GM19240 (cell line): Measurements from ENCODE around the gene PRICKLE1.

ENCODE experiments used
- DNase-seq: peaks from one replicate; pipeline ENCODE4 v3.0.0; 2011; ENCODE audit warnings: low spot score; ENCODE audit not compliant: insufficient read length

The PRICKLE1 gene

DNA sequence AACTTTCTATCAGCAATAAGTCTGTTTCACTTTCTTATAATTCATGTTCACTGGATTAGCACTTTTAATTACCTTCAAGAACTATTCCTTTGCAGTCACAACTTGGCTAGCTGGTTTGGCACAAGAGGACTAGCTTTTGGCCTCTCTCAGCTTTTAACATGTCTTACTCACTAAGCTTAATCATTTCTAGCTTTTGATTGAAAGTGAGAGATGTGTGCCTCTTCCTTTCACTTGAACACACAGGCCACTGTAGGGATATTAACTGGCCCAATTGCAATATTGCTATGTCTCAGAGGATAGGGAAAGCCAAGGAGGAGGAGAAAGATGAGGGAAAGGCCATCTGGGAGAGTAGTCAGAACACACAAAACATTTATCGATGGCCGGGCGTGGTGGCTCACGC, 92.7 kb downstream of the PRICKLE1 start:
- DNase-seq, result no peak

DNA sequence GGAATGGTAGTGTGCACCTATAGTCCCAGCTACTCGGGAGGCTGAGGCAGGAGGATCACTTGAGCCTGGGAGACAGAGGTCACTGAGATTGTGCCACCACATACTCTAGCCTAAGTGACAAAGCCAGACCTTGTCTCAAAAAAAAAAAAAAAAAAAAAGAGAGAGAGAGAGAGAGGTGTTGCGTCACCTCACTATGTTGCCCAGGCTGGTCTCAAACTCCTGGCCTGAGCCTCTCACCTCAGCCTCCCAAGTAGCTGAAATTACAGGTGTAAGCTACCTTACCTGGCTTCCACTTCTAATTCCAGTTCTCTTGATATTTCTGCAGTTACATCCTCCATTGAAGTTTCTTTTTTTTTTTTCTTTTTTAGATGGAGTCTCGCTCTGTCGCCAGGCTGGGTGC, 94.3 kb downstream of the PRICKLE1 start:
- DNase-seq, result no peak

DNA sequence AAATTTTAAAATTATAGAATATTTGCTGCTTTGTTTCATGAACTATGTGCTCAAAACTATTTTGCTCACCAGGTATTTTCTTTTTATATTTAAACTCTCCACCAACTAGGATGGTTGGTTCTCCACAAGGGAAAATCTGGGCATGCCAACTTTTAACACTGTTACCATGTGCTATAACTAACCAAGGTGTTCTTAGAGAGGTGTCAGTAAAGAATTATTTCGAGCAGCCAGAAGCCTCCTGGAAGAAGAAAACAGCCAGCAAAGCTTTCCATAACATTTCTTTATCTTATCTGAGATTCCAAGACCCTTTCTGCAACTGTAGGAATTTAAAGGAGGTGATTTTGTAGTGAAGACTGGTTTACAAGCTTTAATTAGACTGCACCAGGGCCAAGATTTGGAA, 97.3 kb downstream of the PRICKLE1 start:
- DNase-seq, result no peak

DNA sequence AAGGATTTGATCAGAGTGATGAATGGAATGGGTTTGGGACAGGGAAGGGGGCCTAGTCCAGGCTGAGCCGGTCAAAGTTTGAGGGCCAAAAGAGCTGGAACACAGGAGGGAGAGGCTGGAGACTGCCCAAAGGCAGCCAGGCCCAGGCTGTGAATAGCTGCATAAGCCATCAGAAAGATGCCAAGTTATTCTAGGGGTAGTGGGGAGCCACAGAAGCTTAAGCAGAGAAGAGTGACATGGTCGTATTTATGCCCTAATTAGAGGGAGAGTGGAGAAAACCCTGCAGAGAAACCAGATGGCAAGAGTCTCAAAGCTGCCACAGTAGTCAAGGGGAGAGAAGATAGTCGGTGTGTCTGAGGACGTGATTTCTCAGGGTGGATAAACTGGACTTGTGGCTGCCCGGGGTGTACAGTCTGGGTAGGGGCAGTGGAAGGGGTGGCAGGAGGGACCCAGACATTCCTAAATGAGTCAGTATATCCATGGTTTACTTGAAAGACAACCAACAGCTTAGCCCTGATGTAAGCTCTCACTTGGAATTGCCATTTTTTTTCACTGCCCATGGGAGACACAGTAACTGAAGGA, 99.2 kb downstream of the PRICKLE1 start:
- no peak for DNase-seq

DNA sequence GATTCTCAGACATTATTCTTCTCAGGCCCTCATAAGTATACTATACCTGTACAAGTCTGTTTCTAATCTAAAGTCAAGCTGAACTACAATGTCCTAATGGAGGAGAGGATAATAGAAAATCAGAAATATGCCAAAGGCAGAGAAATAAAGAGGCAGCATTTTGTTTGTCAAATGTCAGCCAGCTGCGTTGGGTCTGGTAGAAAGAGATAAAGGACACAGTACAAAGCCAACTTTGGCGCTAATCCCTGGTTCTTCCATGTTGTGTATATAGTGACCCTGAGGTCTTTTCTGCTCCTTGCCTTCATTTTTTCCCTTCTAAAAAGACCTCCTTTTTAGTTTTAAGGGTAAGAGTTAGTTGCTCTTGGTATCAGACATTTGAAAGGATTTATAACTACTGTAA, 103.1 kb downstream of the PRICKLE1 start:
- DNase-seq, result no peak

DNA sequence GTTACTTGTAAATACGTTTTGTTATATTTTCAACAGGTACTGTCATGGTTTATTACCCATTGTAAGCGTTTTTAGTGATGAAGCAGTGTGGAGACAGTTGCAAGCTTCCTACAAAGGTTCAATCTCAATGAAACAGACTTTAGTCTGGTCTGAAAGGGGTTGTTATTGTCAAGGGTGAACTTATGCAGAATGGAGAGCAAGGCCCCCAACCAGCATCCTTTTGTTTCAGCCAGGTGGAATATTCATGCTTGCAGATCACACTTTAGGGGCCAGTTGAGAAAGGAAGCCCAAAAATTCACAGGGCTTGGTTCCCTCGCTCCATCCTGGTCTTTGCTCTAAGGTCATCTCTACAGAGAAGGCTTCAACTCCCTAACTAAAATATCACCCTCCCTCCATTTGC, 103.7 kb downstream of the PRICKLE1 start:
- no peak for DNase-seq

DNA sequence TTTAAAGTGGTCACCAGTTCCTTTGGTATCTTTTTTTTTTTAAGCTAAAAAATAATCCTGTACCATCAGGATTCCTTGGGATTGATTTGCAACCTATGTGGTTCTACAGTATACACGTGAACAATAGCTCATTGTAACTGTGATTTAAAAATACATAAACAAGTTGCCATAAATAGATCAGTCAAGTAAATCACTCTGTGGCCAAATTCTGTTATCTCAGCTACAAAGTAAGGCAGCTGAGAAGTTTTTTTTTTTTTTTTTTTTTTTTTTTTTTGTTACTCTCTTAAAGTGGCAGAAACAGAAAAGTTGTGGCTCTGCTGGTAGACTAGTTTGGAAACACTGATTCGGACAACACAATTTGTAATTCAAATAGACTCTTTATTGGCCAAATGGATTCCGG, 104.5 kb downstream of the PRICKLE1 start:
- no peak for DNase-seq

DNA sequence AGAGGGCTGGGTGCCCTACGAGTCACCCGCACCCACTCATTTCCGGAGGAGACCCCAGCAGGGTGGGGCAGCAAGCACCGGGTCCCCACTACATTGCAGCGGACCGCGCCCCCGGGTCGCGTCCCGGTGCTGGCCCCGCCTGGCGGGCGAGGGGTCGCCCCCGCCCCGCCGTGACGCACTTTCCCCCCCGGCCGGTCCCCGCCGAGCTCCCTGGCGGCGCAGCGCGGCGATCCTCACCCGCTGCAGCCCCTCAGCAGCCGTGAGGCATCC, 106.1 kb downstream of the PRICKLE1 start:
- DNase-seq, result no peak

DNA sequence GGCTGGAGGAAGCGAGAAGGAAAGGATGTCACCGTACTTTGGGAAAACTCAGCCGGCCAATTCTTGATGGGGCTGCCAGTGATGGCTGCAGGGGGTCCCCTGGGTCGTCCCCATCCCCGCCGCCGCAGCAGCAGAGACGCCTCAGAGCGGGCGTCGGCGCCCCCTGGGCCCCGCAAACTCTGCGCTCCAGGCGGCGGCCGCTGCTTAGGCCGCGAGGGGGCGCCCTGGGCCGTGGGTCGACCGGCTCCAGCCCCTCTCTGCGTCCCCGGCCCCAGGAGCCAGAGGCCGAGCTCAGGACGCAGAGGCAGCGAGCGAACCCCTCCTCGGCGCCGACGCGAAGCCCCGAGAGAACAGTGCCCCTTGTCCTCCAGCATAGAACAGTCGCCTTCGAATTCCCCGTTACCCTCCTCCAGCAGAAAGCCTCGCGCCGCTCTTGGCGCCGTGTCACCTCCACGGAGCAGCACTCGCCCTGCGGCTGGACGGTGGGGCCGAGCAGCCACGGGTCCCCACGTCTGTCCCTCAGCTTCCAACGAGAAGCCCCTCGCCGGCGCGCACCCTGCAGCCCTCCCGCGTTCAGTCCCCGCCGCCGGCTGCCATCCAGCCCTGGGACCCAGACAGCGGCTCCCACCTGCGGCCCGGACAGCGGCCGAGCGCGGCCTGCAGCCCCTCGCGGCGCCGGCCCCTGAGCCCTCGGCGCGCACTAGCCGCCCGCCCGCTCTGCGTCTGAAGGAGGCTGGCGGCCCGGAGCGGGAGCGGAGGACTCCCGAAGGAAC, 106.6 kb downstream of the PRICKLE1 start:
- DNase-seq, result peak; percentile 51

DNA sequence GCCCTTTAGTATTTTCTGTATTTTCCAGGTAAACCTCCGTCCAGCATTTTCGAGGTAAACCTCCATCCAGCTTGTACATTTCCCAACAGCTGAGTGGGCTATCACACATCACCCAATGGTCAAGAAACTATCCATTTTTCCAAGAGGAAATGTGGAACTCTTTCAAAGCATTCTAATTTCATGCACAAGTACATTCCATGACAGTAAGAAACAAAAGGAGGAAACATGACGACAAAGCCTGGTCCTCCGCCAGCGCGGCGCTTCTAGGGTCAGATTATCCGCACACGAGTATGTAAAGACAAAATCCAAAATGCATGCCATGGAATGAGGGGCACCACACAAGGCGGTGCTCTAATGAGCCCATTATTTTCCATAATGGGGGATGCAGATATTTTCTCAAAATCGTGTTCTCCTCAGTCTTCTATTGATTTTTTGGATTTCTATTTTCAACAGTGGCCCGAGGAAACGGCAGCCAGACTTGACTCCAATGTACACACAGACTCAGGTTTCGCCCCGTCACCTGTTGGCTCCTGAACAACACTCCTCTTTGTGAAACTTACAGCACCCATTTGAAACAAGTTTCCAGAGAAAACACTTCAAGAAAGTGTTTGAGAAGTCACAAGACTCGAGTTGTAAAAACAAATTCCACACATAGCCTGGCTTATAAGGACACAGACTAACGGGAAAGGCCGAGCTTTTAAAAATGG, 107.4 kb downstream of the PRICKLE1 start:
- DNase-seq, result no peak

DNA sequence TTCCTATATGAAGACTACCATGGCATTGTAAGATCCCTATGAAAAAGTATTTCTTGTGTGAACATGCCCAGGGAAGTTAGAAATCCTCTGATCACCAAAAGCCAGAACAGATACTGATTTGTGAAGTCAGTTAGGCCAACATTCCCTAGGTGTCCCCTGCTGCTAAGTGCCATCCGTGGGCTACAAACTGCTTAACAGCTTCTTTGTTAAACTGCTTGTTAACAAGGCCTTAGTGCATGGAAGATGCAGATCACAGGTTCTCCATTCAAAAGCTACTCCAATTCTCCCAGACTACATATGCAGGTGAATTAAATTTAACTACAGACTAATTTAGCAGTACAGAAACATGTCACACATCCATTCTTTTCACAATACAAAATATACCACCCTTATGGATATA, 108.2 kb downstream of the PRICKLE1 start:
- DNase-seq, result no peak

DNA sequence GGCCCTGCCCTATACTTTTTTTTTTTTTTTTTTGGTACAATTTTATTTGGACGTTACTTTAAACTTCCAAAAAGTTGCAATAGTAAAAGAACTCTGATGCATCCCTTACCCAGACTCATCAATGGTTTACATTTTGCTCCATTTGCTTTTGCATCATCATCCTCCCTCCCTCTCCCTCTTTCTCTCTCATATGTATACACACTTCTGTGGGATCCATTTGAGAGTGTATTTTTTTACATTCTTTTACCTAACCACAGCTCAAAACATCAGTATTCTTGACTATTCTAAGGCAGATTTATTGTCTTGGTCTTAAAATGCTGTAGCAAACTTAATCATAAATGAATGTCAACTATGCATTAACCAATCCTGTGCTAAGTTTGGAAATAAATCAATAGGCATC, 111.6 kb downstream of the PRICKLE1 start:
- no peak for DNase-seq

DNA sequence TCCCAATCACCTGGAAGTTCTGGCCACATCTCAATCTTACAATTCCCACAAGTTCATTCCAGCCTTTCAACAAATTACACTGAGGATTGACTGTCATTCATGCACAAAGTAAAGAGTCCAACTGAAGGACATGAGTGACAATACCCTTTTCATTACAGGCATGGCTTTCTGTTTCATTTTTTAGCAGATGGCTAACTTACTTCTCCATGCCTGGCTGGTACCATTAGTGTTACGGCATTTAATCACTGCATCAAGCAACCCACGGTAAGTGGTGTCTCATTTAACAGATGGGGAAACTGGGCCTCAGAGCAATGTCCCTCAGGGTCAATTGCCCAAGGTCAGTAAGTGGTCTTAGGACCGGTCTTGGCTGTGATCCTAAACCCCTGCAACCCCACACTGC, 114.4 kb downstream of the PRICKLE1 start:
- no peak for DNase-seq

DNA sequence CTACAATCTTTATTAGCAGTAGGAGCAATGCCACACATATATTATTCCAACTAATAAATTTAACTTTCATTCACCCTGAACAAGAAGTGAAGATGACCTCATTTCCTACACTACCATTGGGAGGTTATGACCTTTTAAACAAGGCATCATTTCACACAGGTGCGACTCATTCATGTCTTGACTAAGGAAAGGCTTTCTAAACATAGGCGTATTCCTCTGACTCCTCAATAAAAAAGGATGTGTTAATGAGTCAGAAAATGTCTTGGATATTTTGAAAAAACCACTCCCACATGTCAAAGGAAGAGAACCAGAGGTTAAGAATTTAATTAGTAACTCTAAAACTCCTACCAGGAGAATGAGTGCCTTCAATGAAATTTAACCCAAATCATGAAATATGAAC, 115.2 kb downstream of the PRICKLE1 start:
- DNase-seq, result no peak

DNA sequence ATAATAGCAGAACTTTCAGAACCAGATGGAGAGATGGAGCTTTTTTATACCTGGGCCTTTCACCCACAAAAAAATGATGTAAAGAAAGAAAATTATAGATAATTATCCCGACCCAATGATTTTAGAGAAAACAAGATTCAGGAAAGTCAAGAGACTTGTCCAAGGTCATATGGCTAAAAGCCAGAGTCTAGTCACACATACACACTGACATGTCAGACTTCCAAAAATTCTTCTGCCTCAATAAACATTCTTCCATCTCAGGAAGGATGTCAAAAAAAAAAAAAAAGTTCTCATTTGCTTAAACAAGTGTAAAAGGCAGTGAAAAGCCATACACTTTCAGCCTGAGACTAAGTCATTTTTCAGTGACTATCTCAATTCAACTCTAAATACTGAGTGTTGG, 116.0 kb downstream of the PRICKLE1 start:
- no peak for DNase-seq

DNA sequence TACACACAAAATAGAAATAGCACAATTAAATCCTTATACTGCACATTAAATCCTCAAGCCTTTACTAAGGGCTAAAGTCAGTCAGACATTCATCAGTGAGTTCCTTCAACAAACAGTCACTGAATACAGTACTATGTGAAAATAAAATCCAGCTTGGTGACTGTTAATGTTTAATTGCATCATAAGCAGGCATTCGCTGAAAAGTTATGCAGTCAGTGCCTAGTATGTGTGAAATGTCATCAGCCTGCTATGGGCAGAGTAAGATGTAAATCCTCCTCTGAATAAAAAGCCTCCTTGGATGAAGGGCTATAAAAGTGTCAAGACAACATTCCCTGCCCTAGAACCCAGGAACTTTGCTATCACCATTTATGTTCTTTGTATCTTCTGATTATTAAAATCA, 116.4 kb downstream of the PRICKLE1 start:
- DNase-seq, result no peak

DNA sequence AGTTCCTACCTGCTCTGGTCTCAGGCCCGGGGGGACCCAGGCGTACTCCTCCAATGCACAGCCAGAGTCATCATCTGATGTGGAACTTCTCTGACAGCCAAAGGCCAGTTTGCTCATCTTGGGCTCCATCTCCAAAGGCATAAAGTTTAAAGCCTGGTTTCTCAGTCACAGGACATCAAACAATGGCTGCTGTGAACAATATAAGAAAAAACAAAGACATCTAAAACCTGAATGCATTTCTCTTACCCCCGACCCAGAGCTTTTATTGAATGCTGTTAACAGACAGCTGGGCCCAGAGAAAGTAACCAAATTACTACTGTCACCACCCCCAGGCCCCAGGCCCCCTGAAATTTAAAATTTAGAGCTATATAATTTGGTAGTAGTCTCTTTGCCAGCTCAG, 117.2 kb downstream of the PRICKLE1 start:
- no peak for DNase-seq

DNA sequence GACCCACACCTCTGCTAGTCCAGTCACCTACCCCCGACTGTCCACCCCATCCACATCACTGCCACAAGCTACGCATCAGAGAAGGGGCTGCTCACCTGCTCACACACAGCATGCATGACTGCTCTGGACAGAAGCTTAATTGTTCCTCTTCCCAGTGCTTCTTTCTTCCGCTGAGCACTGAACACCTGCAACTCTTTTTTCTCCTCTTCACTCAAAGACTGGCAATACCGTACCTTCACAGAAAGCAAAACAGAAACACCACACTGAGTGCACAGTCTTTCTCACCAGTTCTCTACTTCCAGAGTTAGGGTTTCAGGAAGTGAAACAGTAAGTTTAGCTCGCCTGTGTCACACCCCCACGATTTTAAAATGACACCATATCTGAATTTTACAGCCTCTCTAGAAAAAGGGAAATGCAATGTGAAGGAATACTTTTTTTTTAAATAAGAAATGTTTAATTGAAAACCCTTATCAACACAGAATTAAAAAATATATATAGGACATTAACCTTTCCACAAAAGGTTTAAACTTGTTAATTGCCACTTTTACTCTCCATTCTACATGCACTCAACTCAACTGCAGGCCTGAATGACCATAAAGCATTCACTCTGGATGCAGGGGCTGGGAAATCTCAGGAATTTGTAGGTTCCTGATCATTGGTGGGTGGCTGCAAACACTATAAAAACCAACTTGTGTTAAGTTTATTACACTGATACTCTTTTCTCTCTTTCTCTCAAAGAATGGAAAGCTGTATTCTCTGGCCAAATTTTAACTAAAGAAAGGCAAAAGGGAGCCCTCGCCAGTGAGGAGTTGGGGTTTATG, 120.0 kb downstream of the PRICKLE1 start:
- DNase-seq, result peak; percentile 45

DNA sequence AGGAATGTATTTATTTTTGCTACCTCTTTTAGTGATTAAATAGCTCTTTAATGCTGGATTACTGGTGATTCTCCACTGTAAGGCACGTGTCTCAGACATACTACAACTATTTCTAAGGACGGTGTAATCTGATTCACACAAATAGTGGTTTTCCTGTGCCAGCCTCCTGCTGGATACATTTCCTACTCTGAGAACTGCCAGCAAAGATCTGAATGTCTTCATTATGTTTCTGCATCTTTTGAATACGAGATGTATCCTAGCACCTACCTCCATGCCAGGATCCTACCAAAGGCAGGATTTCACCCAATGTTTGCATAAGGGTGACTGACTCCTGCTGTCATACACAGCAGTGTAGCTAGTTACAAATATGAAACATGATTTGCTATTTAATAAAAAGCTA, 120.6 kb downstream of the PRICKLE1 start:
- no peak for DNase-seq

DNA sequence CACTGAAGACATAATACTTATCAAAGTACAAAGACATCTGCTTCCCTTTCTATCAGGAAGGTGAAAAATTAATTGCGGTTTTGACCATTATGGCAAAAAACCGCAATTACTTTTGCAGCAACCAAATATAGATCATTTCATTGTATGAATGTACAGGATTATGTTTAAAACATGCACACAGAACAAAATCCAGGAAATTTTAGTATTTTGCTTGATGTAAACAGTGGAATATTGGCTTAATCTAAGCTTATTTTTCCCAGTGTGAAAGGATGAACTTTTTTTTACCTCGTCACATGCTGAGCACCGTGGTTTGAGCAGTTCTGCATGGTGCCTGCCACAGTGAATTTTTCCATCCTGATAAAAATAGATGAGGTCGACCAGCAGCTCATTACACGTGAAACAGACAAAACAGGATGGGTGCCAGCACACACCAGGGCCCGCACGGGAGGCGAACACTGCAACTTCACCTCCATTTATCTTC, 121.2 kb downstream of the PRICKLE1 start:
- no peak for DNase-seq

DNA sequence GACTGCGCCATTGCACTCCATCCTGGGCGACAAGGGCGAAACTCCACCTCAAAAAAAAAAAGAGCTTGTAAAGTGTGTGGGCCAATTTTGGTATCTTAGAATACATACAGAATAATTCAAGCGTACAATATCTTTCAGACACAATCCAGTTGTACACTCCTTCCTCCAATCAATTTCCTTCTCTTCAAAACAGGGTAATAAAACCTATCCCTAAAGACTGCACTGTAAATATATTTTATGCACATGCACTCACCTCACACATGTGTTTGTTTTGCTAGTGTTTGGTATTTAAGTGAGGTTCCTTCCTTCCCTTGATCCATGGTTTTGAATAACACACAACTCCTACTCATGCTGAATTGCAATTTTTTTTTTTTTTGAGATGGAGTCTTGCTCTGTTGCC, 125.9 kb downstream of the PRICKLE1 start:
- no peak for DNase-seq

DNA sequence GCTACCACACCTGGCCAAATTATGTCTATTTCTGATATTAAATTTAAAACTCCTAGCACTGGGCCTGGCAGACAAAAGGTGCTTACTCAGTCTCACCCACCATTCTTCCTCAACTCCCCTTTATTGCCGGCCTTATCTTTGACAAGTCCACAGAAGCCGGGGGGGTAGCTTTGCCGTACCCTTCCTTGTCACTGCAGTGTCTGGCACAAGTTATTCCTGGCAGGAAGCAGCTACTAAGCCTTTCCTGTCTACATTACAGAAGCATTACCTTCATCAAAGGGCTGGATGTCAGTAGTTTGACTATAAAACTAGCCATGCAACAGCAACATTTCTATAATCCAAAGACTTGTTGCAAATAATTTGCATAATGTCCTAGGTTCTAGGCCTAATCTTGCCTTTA, 127.1 kb downstream of the PRICKLE1 start:
- DNase-seq, result no peak
